Dedifferentiated amniotic fluid mesenchymal stem cell (primary cell): ENCODE results near the gene GRID2.

Experiments used
- DNase-seq: peaks from one replicate; pipeline ENCODE4 v3.0.0-alpha.2; 2016; ENCODE audit errors: extremely low spot score

GRID2 gene

DNA sequence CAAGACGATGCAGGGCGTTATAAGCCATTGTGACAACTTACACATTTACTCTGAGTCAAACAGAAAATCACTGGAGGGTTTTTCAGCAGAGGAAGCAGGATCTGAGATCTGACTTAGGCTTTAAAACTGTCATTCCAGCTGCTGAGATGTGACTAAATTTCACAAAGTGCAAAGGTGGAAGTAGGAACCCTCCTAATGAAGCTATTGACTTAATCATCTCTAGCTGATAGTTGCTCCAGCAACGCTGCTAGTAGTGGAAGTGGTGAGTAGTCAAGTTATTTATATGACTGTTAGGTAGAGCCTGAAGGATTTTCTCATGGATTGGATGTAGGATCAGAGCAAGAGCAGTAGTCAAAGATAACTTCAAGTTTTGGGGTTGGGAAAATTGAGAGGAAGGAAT is 218.6 kb downstream of the GRID2 start:
- no peak for DNase-seq

DNA sequence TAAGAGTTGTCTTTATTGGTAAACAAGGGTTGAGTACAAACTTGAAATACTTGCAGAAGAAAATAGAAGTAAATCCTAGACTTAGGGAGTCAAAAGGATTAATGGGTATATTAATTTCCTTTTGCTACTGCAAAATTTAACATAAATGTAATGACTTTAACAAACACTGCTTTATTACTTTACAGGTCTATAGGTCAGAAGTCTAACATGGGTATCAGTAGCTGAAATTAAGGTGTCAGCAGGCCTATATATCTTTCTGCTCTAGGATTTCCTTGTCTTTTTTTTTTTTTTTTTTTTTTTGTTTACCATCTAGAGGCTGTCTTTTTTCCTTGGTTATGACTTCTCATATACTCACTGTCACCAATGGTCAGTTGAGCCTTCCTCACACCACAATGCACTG is 220.4 kb downstream of the GRID2 start:
- no peak for DNase-seq

- no peak for DNase-seq
Measured at GRCh38 chr4:92528541-92528940, 224.8 kb downstream of the GRID2 start.

DNA sequence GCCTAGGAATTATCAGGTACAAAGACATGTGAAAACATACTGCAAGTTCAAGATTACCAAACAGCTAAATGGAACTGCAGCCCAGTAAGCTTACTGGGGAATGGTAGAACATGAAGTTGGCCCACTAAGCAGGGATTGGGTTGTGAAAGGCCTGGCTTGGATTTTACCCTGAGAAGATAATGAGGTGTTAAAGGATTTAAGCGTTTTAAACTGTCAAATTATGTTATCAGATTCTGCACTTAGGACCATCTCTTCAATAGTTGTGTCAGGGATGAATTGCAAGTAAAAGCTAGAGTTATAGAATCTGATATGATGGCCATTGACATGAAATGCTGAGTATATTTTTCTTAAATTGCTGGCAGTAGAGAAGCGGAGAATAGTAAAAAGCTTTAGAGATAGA is 225.7 kb downstream of the GRID2 start:
- DNase-seq, result no peak

DNA sequence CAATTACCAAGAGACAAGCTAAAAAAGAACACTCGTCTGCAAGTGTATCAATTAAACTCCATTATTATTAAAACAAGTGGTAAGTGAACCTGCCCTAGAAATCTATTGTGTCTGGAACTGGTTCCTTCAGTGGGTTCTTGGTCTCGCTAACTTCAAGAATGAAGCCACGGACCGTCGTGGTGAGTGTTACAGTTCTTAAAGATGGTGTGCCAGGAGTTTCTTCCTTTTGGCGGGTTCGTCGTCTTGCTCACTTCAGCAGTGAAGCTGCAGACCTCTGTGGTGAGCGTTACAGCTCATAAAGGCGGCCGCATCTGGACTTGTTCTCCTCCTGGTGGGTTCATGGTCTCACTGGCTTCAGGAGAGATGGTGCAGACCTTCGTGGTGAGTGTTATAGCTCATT is 231.8 kb downstream of the GRID2 start:
- no peak for DNase-seq

DNA sequence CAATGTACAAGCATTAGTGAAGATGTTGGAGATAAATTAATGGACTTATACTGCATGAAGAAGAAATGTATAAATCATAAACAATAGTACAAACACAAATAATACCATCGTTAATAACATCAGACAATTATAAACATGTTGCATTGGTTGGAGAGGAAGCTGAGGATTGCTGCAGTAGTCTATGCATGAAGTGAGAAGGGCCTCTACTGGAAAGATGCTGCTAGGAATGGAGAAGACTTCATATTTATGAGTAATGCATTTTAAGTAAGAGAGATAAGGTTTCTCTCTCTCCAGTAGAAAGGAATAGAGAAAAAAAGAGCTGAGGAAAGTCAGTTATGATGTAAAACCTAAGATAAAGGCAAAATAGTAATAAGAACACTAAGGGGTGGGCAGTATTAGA is 247.8 kb downstream of the GRID2 start:
- DNase-seq, result no peak

DNA sequence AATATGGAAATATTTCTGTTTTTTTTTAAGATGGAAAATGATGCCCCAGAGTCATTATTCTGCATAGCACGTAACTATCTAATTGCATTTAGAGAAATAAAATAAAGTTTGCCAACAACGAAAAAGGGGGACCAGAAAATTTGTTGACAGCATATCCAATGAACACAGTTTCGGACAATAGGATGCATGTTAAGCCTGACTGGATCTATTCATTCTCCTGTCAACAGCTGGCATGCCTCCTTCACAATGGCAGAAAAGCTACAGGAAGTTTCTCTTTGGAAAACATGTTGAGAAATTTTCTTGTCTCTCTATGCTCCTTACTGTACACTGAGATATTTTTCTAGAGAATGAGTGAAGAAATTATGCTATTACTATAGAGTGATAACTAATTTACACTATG is 262.5 kb downstream of the GRID2 start:
- DNase-seq, result no peak

DNA sequence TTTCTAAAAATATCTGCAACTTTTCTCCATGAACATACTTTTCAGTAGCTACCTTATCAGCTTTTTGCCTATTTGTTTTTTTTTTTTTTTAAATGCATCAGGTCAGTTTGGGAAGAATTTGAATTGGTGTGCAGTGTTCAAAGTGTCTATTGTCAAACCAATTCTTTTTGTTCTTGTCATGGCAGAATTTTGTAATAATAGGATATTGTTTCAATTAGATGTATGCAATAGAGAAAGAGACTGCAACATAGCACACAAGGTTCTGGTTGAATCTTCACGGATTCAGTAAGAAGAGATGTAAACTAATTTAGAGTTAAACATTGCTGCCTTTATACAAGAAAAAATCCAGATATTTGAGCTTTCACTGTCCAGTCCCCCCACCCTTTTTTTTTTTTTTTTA is 277.1 kb downstream of the GRID2 start:
- DNase-seq, result no peak

DNA sequence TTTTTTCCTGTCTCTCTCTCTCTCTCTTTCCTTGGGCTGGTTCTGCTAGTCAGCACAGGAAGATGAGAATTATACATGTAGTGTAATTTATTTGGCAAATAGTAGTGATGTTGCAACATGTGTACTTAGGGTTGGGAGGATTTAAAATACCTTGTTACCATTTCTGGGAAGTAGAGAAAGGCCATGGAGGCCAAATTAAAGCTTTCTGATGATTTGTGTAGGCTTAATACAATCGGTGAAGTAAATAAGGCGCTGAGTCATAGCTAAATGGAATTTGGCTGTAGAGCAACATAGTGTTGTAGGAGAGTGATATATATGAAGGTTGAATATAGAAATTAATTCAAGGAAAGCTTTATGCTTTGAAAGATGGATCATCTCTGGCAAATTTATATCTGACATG is 295.3 kb downstream of the GRID2 start:
- DNase-seq, result no peak

DNA sequence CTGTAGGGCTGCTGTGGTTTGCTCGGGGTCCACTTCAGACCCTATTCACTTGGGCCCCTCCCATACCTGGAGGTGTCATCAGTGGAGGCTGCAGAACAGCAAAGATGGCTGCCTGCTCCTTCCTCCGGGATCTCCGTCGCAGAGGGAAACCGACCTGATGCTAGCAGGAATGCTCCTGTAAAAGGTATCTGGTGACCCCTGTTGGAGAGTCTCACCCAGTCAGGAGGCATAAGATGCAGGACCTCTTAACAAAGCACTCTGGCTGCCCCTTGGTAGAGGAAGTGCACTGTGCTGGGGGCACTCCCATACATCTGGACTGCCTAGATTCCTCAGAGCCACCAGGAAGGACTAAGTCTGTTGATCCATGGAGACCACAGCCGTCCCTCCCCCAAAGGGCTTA is 296.9 kb downstream of the GRID2 start:
- no peak for DNase-seq

DNA sequence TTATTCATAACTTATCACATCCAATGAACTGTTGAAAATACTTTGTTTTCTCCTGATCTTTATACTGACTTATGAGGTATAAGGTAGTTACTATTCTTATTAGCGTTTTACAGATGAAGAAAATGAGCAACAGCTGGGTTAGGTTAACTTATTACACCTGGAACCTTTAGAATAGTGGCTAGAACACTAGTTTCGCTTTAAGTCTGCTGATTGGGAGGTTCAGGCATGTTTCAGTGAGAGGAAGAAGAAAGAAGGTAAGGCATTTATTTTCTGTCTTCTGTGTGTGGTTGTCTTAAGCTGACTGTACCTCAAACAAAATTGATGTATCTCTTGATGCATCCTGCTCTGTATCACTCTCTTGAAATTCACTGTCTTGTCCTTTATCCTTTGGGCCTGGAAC is 302.5 kb downstream of the GRID2 start:
- no peak for DNase-seq

- no peak for DNase-seq
Measured at GRCh38 chr4:92615049-92615448, 311.3 kb downstream of the GRID2 start.

- no peak for DNase-seq
Measured at GRCh38 chr4:92618968-92619367, 315.2 kb downstream of the GRID2 start.

GRCh38 chr4:92629302-92629701 is 325.5 kb downstream of the GRID2 start:
- DNase-seq, result no peak

DNA sequence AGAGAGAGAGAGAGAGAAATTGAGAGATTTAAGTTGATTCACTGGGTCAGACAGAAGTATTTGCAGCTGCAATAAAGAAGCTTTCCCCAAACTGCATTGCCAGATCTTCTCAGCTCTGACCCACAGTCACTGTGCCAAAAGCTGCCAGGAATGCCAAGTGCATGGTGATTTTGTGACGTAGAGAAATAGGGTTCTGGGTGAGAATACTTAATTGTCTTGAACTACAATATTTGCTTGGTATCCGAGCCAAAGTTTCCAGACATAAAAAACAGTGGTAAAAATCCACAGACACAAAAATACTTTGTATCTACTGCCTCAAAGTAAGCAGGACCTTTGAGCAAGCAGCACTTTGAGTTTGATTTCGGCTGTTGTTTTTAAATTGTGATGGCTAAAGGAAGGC is 331.1 kb downstream of the GRID2 start:
- DNase-seq, result no peak

- DNase-seq, result no peak
Measured at GRCh38 chr4:92636038-92636806, 332.5 kb downstream of the GRID2 start.

GRCh38 chr4:92641409-92641808 is 337.6 kb downstream of the GRID2 start:
- no peak for DNase-seq

GRCh38 chr4:92646826-92647225 is 343.1 kb downstream of the GRID2 start:
- DNase-seq, result no peak

DNA sequence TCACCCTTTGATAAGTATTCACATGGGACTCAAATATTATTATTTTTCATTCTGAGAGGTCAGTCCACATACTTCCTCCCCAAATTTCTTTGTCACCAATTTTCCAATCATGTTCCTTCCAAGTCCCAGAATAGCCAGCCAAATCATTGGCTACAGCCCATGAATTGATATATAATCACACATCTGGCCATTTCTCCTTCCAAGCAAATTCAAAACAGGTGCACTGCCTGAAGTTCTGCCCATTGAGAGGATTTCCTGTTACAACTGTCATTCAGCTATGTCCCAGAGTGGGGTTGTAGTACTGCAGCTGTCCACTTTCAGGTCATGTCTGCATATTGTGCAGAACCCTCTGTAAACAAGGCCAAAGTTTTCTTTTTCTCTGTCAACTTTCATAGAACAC is 347.8 kb downstream of the GRID2 start:
- no peak for DNase-seq

GRCh38 chr4:92654084-92654483 is 350.3 kb downstream of the GRID2 start:
- no peak for DNase-seq

- DNase-seq, result no peak
Measured at GRCh38 chr4:92657695-92658094, 353.9 kb downstream of the GRID2 start.

- no peak for DNase-seq
Measured at GRCh38 chr4:92658318-92658717, 354.6 kb downstream of the GRID2 start.

DNA sequence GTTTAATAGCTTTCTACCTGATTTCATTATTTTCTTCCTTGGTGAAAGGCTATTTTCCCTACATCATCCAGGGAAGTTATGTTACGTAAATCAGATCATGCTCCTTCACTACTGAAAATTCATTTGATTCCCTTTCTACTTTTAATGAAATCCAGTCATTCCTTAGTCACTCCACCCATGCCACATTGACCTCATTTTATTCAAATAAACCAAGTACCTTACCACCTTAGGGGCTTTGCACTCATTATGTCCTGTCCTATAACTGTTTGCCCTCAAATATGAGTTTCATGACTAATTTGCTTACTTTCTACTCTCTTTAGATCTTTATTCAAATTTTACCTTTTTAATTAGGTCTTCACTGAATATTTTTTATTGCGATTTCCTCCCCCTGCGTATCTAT is 374.0 kb downstream of the GRID2 start:
- DNase-seq, result no peak

DNA sequence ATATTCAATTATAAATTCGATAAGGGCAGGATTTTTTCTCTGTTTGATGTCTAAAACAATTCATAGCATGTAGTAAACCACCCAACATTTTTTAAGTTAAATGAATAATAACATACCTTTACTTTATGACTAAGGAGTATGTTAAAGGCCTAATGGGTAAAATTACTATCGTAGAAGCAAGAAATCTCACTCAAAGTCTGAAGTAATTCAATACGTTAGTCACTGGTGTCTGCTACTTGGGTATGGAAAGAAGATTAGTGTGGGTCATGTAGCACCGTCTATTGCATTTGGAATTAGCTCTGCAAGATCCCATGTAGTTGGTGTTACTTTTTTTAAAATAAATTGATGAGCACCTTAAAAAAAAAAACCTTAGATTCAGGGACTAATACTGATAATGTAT is 374.5 kb downstream of the GRID2 start:
- DNase-seq, result no peak
